Lower leg skin (tissue), 4 donors: ENCODE measurements around the gene CATSPER1. TPM values are rescaled to one million over a fixed set of nuclear protein-coding genes. Genes with fewer than 3 reads are reported as not detected.
"Not testable (repeated sequence)": the region's sequence is repeated elsewhere in the genome, so short reads cannot be mapped to it uniquely, and the experiment has no call there.

Source experiments
- DNase-seq, 2 donors: peaks; one replicate each; pipeline ENCODE4 v3.0.0-alpha.2; 2019; ENCODE audit warnings: low spot score in 2 of 2
- H3K4me3 ChIP-seq: fragments of 200-600 bp; sonication (generic); 2 replicates; pipeline ENCODE4 v1.5.1; 2017; ENCODE audit warnings: mild to moderate bottlenecking, low read depth; ENCODE audit not compliant: poor library complexity, severe bottlenecking
- POLR2A ChIP-seq, 2 donors: fragments of 450-650 bp; IDR thresholded peaks; one replicate each; pipeline ENCODE4 v1.6.1; 2016 to 2017; ENCODE audit warnings: antibody characterized with exemption in 2 of 2, mild to moderate bottlenecking in 1 of 2, moderate library complexity in 1 of 2
- WGBS, 2 donors: methylation state at CpG; one replicate each; pipeline ENCODE4 v1.1.5; 2018; 5-methylcytosine and 5-hydroxymethylcytosine counted together
- intact Hi-C: fragments of 100-400 bp; cut with DNase I; formaldehyde crosslinking; loops from one replicate; pipeline ENCODE4 v1.15.0; 2023; ENCODE audit warnings: low total_unique reads
- total RNA-seq, 4 donors: library from RNA; depleted of rRNA; stranded (reverse); fragments of >200 nt; gene quantifications; one replicate each; pipeline ENCODE4 v1.1.0, GENCODE V29; 2016
- TF ChIP-seq, protein P1 (sequence below), 3 donors: fragments of 450-650 bp; IDR thresholded peaks; one replicate each; pipeline ENCODE4 v1.5.1; 2016; ENCODE audit warnings: antibody characterized with exemption in 3 of 3, mild to moderate bottlenecking in 3 of 3, moderate library complexity in 2 of 3

Gene CATSPER1
- total RNA-seq, 4 donors from 2014 or later = not detected

DNA sequence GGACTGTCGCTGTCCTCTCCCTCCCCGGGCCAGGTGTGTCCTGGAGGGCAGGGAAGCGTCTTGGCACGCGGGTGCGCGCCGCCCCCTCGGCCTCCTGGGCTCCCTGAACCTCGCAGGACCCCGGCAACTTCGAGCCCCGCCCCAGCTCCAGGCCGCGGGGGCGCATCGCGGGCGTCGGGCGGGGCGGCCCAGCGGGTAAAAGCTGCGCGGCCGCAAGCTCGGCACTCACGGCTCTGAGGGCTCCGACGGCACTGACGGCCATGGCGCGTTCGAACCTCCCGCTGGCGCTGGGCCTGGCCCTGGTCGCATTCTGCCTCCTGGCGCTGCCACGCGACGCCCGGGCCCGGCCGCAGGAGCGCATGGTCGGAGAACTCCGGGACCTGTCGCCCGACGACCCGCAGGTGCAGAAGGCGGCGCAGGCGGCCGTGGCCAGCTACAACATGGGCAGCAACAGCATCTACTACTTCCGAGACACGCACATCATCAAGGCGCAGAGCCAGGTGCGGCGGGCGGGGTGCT, 14.4 kb downstream of the CATSPER1 start, which contains the start of gene CST6:
Gene CST6, plus strand, starts transcription at position 224 of the 519 bp plus-strand sequence. Its CDS starts 37 bp downstream, at position 261.
- intact Hi-C loops = no loop called here
- no peak for TF ChIP-seq POLR2A (IDR thresholded peaks at IDR 0.05)
- TF ChIP-seq, protein P1, sequence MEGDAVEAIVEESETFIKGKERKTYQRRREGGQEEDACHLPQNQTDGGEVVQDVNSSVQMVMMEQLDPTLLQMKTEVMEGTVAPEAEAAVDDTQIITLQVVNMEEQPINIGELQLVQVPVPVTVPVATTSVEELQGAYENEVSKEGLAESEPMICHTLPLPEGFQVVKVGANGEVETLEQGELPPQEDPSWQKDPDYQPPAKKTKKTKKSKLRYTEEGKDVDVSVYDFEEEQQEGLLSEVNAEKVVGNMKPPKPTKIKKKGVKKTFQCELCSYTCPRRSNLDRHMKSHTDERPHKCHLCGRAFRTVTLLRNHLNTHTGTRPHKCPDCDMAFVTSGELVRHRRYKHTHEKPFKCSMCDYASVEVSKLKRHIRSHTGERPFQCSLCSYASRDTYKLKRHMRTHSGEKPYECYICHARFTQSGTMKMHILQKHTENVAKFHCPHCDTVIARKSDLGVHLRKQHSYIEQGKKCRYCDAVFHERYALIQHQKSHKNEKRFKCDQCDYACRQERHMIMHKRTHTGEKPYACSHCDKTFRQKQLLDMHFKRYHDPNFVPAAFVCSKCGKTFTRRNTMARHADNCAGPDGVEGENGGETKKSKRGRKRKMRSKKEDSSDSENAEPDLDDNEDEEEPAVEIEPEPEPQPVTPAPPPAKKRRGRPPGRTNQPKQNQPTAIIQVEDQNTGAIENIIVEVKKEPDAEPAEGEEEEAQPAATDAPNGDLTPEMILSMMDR (IDR thresholded peaks at IDR 0.05) = no peak
- no peak for DNase-seq
- WGBS, 2 donors = 7 to 33% methylated on average over 3 to 25 of the region's 61 CpGs
- no peak within 1 kb of the TSS for H3K4me3 ChIP-seq

DNA sequence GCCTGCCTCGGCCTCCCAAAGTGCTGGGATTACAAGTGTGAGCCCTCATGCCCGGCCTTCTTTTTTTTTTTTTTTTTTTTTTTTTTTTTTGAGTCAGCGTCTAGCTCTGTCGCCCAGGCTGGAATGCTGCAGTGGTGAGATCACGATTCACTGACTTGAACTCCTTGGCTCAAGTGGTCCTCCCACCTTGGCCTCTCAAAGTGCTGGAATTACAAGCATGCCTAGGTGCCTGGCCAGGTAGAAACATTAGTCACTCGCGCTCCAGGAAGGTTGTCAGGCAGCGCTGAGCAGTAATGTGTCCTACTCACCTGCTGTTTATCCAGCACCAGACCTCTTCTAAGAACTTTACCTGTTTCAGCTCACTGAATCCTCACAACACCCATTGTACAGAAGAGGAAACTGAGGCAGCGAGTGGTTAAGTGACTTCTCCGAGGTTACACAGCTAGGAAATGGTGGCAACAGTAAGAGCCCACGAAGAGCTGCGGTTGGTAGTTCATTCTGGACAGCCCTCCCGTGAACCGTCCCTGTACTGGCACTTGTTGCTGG, 15.0 kb downstream of the CATSPER1 start:
- H3K4me3 ChIP-seq = no peak overlapping the region
- intact Hi-C loops = no loop called here
- no peak for DNase-seq
- 29 to 38% methylated on average over 12 to 14 of the region's 14 CpGs for WGBS, 2 donors
- no peak for TF ChIP-seq POLR2A (IDR thresholded peaks at IDR 0.05)
- TF ChIP-seq, protein P1 (IDR thresholded peaks at IDR 0.05) = no peak

DNA sequence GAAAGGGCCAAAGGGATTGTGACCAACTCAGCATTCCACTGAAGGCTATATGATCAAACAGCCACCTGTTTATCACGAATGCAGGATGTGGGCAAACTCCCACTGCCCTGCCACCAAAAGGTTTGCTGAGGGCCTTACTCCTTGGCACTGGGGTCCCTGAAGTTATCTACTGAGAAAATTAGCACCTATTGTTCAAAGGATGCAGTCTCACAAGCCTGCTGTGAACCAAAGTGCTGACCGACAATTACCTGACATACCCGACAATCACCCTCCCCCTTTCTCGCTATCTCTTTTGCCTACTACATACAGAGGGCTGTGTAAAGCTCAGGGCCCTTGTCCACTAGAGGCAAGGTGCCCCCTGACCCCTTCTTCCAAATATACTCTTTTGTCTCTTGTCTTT, 16.2 kb downstream of the CATSPER1 start:
- WGBS, 2 donors = 72 to 82% methylated on average over 4 of the region's 4 CpGs
- intact Hi-C loops, DNase-seq, H3K4me3 ChIP-seq: not testable (repeated sequence)

DNA sequence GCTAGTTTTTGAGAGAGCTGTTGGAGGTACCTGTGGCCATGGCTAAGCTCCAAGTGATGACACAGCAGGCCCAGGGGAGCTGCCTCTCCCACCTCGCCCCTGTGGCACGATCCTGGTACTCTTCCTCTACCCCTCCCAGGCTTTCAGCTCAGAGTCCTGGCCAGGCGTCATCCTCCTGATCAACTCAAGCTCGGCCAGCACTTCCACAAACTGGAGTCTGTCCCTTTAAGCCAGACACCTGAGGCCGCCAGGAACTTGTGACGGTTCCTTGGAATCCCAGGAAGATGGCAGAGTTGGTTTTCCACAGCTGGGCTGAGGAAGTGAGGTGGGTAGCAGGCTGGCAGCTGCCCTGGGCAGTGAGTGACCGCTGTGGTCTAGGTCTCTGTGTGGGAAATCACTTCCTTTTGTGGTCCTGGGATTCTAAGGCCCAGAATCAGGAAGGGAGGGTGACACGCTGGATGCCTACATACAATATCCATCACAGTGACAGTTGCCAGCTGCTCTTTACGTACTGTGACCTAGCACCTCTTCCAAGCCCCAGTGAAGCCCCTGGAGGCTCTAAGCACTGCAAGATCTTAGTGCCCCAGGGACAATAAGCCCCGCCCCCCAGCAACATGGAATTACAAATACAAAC, 17.7 kb downstream of the CATSPER1 start:
- WGBS, 2 donors = 47 to 48% methylated on average over 10 of the region's 10 CpGs
- TF ChIP-seq, protein P1 (IDR thresholded peaks at IDR 0.05) = no peak
- no peak for TF ChIP-seq POLR2A (IDR thresholded peaks at IDR 0.05)
- intact Hi-C loops = no loop called here
- no peak for DNase-seq
- no peak overlapping the region for H3K4me3 ChIP-seq

DNA sequence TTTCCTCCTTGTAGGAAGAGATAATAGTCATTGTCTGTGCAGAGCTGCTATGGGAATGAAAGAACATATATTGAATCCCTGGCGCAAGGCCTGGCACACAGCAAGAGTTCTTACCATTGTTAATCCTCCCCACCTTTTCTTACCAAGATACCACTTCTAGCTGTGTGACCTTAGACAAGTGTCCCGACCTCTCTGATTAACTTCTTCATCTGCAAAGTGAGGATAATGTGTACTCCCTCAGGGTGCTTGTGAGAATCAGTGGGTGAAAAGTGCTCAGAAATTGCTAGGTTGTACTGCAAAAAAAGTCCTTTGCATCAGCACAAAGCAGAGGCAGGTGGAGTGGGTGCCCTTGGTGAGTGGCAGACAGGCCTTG, 18.2 kb downstream of the CATSPER1 start:
- no peak for TF ChIP-seq POLR2A (IDR thresholded peaks at IDR 0.05)
- TF ChIP-seq, protein P1 (IDR thresholded peaks at IDR 0.05) = no peak
- intact Hi-C loops = no loop called here
- WGBS, 2 donors = 81 to 82% methylated on average over 2 of the region's 2 CpGs
- H3K4me3 ChIP-seq = no peak overlapping the region
- DNase-seq = no peak

DNA sequence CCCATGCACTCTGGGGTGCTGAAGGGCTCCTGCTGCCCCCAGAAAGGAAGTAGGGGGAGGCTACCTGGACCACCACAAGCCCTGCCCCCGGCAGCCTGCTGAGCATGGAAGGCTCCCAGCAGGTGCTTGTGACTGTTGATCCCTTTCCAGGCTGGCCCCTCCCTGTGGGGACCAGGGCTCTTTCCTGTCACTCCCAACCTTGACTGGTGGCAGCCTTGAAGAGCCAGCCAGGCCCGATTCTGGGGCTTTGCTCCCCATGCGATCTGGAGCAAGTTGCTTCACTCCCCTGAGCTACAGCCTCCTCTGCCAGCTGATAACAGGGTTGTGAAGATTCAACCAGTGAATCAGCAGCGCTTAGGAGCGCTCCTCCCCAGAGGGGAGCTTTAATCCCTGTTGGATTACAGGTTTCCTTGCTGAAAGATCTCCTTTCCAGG, 19.1 kb downstream of the CATSPER1 start:
- 69 to 70% methylated on average over 5 of the region's 5 CpGs for WGBS, 2 donors
- H3K4me3 ChIP-seq = no peak overlapping the region
- intact Hi-C loops = no loop called here
- TF ChIP-seq, protein P1 (IDR thresholded peaks at IDR 0.05) = no peak
- no peak for TF ChIP-seq POLR2A (IDR thresholded peaks at IDR 0.05)
- DNase-seq = no peak
